Lower lobe of right lung (tissue), 2 donors: ENCODE data around the gene ADAM10. TPM values are rescaled to one million over a fixed set of nuclear protein-coding genes. Genes with fewer than 3 reads are reported as not detected.
A peak's percentile ranks its signal among the peaks of the same experiment; 100 is the strongest.

ENCODE experiments used
- ATAC-seq, 2 donors: fragments of 200-7000 bp; cut with Tn5 transposase; one replicate each; pipeline ENCODE4 v1.9.1; 2020 to 2022; ENCODE audit warnings: mild to moderate bottlenecking in 2 of 2, moderate library complexity in 2 of 2
- DNase-seq: peaks from one replicate; pipeline ENCODE4 v3.0.0-alpha.2; 2020
- H3K27ac ChIP-seq: fragments of 200-600 bp; one replicate; pipeline ENCODE4 v1.8.0; 2022
- H3K27me3 ChIP-seq: fragments of 200-600 bp; one replicate; pipeline ENCODE4 v1.8.0; 2022; ENCODE audit warnings: low read depth
- H3K36me3 ChIP-seq: fragments of 200-600 bp; one replicate; pipeline ENCODE4 v1.8.0; 2022; ENCODE audit warnings: mild to moderate bottlenecking
- H3K4me1 ChIP-seq: fragments of 200-600 bp; one replicate; pipeline ENCODE4 v1.8.0; 2022
- H3K4me3 ChIP-seq: fragments of 200-600 bp; one replicate; pipeline ENCODE4 v1.8.0; 2022; ENCODE audit warnings: mild to moderate bottlenecking
- H3K9me3 ChIP-seq: fragments of 200-600 bp; one replicate; pipeline ENCODE4 v1.8.0; 2022
- intact Hi-C: fragments of 100-400 bp; cut with DNase I; formaldehyde crosslinking; loops from one replicate; pipeline ENCODE4 v1.11.0; 2022
- total RNA-seq: library from RNA; stranded (reverse); fragmentation: NEBNext Ultra II Directional; extraction: Animal tissue kit (Norgen Biotek cat#: 25700); gene quantifications from one replicate; pipeline ENCODE4 v1.2.1, GENCODE V29; 2021
- TF ChIP-seq, protein P1 (sequence below): fragments of 200-600 bp; IDR thresholded peaks from one replicate; pipeline ENCODE4 v1.8.0; 2022; ENCODE audit warnings: antibody characterized with exemption, mild to moderate bottlenecking
- donor health status: DM: no; HTN: yes; CAD: no; lungs with severe emphysema.

ADAM10 gene
- total RNA-seq, 1 donor from 2014 or later = 166 TPM

DNA sequence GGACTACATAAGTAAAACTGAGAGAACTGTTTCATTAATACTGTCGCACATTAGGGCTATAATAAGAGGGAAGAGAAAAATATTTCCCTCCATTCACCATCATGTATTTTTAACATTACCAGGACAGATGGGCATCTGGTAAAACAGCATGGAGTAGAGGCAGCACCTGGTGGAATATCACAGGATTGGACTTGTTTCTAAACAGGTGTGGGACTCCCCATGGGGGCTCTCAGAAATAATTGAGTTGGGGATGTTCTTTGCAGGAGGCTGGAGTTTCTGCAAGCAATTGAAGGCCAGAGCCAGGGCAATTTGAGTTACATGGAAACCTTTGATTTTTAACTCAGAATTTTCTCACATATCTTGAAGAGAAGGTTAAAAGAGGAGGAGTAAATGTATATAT lies 13.2 kb upstream of the ADAM10 start:
- H3K4me3 ChIP-seq = no peak overlapping the region
- no peaks in the 10 kb centered on the region for H3K27me3 ChIP-seq
- DNase-seq (no peak), ATAC-seq (no peak)
- TF ChIP-seq, protein P1, sequence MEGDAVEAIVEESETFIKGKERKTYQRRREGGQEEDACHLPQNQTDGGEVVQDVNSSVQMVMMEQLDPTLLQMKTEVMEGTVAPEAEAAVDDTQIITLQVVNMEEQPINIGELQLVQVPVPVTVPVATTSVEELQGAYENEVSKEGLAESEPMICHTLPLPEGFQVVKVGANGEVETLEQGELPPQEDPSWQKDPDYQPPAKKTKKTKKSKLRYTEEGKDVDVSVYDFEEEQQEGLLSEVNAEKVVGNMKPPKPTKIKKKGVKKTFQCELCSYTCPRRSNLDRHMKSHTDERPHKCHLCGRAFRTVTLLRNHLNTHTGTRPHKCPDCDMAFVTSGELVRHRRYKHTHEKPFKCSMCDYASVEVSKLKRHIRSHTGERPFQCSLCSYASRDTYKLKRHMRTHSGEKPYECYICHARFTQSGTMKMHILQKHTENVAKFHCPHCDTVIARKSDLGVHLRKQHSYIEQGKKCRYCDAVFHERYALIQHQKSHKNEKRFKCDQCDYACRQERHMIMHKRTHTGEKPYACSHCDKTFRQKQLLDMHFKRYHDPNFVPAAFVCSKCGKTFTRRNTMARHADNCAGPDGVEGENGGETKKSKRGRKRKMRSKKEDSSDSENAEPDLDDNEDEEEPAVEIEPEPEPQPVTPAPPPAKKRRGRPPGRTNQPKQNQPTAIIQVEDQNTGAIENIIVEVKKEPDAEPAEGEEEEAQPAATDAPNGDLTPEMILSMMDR = no peak
- intact Hi-C loops = no loop called here
- H3K36me3 ChIP-seq = no peaks in the 10 kb centered on the region
- H3K9me3 ChIP-seq = peaks cover 6% of the 10 kb centered on the region
- no peaks in the 10 kb centered on the region for H3K4me1 ChIP-seq
- no peak overlapping the region for H3K27ac ChIP-seq

DNA sequence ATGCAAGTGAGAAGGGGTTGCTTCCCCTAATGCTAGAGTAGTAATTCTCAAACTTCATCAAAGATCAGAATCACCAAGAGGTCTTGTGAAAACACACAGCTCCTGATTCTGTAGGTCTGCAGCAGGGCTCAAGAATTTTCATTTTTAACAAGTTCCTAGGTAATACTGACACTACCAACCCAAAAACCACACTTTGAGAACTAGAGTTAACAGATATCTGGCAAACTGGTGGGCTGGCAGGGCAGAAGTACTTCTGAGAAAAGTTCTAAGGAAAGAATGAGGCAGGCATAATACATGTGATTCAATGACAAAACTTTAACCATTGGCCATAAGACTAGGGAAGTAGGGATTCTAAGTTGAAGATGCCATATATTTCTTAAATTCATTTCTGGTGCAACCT lies 12.8 kb upstream of the ADAM10 start:
- no peaks in the 10 kb centered on the region for H3K4me1 ChIP-seq
- H3K9me3 ChIP-seq = peaks cover 6% of the 10 kb centered on the region
- no peak overlapping the region for H3K27ac ChIP-seq
- DNase-seq (no peak), ATAC-seq (no peak)
- H3K4me3 ChIP-seq = no peak overlapping the region
- intact Hi-C loops = no loop called here
- no peaks in the 10 kb centered on the region for H3K27me3 ChIP-seq
- H3K36me3 ChIP-seq = no peaks in the 10 kb centered on the region
- TF ChIP-seq, protein P1 = no peak

DNA sequence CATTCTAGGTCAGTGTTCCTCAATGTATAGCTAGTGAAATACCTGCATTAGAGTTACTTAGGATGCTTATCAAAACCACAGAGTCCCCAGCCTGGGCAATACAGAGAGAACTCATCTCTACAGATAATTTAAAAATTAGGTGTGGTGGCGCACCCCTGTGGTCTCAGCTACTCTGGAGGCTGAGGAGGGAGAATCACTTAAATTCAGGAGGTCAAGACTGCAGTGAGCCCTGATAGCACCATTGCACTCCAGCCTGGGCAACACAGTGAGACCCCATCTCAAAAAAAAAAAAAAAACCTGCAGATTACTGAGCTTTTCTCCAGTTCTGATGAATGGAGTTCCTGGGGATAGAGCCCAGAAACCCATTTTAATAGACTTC lies 11.5 kb upstream of the ADAM10 start:
- intact Hi-C loops = no loop called here
- Histone ChIP-seq H3K4me3 (no peak overlapping the region), H3K4me1 (no peaks in the 10 kb centered on the region), H3K27me3 (no peaks in the 10 kb centered on the region), H3K36me3 (no peaks in the 10 kb centered on the region), H3K9me3 (peaks cover 6% of the 10 kb centered on the region), H3K27ac (no peak overlapping the region)
- ATAC-seq (no peak), DNase-seq (no peak)
- TF ChIP-seq, protein P1 = no peak

DNA sequence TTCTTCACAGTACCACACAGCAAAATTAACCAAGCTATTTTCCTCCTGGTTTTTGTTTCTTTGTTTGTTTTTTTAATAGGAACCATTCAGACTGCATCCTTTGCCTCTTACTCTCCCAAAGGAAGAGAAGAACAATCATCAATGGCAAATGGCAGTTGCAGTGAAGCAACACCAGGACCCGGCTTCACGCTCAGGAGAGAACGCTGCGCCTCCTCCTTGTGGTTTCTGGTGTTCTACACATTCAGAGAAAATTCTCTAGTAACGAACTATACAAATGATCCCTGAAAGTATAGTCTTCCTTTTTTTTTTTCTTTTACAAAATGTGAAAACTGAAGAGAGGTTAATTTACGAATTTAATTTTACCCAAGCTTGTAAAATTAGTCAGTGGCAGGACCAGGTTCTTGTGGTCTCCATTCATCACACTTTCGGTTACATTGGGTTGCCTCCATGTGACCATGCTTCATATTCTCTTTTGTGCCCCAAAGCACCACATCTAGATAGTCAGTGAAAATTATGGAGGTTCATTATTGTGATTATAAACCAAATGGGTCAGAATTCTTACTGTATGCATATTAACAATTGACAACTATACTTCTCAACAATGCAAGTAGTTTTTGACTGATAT lies 11.0 kb upstream of the ADAM10 start:
- H3K4me3 ChIP-seq = no peak overlapping the region
- intact Hi-C loops = no loop called here
- H3K9me3 ChIP-seq = peaks cover 6% of the 10 kb centered on the region
- H3K27me3 ChIP-seq = no peaks in the 10 kb centered on the region
- TF ChIP-seq, protein P1 = no peak
- H3K27ac ChIP-seq = no peak overlapping the region
- ATAC-seq = no peak
- H3K36me3 ChIP-seq = no peaks in the 10 kb centered on the region
- H3K4me1 ChIP-seq = no peaks in the 10 kb centered on the region
- no peak for DNase-seq

DNA sequence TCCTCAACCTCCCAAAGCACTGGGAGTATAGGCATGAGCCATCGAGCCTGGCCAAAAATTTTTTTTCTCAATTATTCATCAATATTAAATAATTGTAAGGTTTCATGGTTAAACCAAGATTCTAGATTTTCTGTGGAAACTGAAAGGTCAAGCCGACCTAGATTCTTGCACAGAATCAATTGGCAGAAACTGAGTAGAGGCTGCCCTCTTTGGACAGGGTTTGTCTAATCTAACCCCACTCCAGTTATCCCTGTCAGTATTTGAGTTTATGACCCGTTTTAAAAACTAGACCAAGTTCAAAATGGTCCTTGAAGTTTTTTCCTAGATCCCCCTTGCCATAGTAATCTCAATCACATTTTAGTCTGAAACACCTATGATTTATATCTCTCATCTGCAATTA lies 8.6 kb upstream of the ADAM10 start:
- ATAC-seq (peak in 1 of 2 donors; percentile 51), DNase-seq (no peak)
- H3K4me3 ChIP-seq = no peak overlapping the region
- TF ChIP-seq, protein P1 = peak; percentile 23
- intact Hi-C loops = no loop called here
- no peaks in the 10 kb centered on the region for H3K36me3 ChIP-seq
- H3K27ac ChIP-seq = no peak overlapping the region
- no peaks in the 10 kb centered on the region for H3K9me3 ChIP-seq
- H3K4me1 ChIP-seq = no peaks in the 10 kb centered on the region
- H3K27me3 ChIP-seq = no peaks in the 10 kb centered on the region

DNA sequence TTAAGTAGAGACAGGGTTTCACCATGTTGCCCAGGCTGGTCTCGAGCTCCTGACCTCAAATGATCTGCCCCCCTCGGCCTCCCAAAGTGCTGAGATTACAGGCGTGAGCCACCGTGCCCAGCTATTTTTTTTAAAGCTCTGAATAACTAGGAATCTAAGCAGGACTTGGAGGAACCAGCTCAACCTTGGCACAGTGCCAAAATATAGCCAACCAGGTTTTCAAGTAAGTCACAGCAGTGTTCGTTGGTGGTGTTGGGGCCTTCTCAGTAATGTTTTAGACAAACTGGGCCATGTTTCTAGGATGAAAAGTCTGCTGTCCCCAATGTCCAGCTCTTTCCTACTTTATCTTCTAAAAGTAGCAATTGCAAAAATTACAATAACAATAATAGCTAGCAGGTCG lies 6.4 kb upstream of the ADAM10 start:
- DNase-seq = no peak

More for the DNA sequence above, 6.4 kb upstream of the ADAM10 start:
- Histone ChIP-seq H3K4me3 (no peak overlapping the region), H3K27ac (no peak overlapping the region), H3K4me1 (no peaks in the 10 kb centered on the region), H3K27me3 (no peaks in the 10 kb centered on the region), H3K36me3 (no peaks in the 10 kb centered on the region), H3K9me3 (no peaks in the 10 kb centered on the region)
- TF ChIP-seq, protein P1 = no peak
- intact Hi-C loops = no loop called here
- no peak for ATAC-seq
